Left forelimb (tissue), 1 donor: ENCODE results near the gene KIAA1549.

Experiments used
- DNase-seq: peaks from one replicate; pipeline ENCODE4 v3.0.0-alpha.2; 2018; ENCODE audit warnings: low spot score

Gene KIAA1549

DNA sequence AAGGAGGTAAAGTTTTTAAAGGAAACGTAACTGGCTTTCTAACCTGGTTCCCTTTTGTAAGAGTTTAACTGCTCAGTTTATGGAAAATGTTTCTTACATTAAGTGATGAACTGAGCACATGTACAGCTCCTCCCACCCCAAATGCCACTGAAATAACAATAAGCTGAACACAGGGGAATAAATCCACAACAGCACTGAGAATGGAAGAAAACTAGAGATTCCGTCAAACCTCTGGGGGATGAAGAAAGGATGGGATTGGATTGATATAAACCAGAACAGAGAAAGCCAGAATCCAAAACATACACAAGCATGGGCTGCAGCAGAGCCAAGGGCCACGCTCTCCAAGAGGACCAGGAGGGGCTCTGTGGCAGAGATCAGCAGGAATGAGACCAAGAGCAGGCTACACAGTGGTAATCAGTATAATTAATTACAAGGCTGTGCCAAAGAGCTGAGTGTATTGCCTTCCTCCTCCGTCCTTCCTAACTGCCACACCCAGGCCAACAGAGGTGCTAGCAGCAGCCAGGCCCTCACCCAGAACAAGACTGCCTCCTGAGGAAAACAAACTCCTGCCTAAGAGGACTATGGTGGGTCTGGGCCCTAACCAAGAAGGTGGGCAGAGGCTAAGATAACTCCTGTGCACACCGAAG, 73.9 kb downstream of the KIAA1549 start:
- DNase-seq, result no peak

DNA sequence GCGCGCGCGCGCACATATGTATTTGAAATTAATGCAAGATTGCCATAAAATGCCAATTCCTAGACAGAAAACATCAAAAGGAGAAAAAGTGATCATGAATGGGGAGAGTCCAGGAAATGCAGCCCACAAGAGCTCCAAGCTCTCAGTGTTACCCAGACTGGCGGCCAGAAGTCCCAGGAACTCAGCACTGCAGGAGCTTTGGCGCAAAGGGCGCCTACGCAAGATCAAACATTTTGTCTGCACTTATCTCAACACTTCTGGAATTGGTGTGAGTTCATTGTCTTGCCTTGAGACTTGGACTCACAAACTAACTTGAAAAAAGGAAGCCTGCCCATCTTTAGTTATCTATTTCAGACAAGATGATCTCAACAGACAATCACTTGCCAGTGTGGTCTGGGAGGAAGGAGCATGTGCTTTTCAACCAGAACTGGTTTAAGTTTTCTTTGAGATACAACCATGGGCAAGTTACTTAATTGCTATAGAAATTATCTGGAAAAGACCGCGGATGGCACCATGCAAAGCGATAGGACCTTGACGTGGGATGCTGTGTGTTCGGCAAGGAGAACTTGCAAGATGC, 77.2 kb downstream of the KIAA1549 start:
- no peak for DNase-seq

DNA sequence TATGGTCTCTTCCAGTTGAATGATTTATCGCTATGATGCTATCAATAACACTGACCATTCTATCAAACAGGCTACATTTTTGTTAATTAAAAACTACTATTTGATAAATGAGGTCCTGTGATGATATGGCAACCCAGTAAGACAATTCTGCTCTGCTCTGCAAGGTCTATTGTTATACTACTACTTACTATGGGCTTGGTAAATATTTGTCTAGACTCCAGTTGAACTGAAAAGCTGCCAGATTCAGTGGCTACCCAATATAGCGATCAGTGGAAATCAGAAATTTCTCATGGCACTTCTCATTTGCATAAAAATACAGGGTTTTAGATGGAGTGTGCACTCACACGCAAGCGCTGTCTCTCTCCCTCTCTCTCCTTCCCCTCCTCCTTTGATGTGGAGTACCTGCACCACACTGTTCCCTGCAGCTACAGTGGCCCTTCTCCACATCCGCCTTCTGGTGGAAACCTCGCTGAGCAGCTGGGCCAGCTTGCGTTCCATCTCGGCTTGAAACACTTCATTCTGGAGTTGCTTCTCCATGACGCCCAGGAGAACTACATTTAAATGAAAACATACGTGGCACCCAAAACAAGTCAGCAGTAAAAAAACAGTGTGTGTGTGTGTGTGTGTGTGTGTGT, 77.9 kb downstream of the KIAA1549 start:
- DNase-seq, result no peak

DNA sequence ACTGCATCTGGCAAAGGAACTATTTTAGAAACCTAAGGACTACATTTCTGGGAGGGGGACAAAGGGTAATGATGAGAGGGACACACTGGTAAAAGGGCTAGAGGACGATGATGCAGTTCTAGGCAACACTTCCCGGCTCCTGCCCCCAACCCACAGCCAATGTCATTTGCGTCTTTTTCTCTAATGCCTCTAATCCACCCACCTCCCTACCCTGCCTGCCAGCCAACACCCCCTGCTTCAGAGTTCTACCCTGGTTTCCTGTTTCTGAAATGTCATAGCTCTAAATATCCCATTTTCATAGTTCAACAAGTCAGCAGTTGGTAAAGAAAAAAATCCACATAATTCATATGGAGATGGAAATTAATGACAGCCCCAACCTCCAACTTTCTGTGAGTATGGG, 79.0 kb downstream of the KIAA1549 start:
- DNase-seq, result no peak

DNA sequence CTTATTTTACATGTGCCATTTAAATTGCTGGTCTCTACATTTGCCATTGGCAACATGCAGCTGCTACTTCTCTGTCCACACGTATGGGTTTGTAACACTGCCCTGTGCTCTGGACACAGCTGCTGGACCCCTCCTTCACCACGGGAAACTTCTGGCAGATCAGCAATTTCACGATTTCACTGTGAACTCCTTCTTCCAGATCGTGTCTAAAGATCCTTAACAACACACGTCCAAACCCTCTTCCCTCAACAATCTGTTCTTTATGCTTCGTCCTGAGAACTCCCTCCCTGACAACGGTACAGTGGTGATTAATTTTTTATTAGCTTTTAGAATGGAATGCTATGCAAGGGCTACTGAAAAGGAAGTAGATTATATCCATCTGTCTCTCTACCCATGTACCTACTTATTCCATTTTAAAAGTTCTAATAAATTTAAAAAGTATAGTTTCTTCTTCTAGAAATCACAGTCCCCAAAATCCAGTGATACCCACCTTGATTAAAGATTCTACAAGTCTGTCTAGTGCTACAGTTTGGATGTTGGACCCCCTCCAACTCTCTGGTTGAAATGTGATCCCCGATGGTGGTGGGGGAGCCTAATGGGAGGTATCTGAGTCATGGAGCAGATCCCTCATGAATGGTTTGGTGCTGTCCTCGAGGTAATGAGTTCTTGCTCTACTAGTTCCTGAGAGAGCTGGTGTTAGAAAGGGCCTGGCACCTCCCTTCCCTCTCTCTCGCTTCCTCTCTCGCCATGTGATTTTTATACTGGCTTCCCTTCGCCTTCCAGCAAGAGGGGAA, 81.0 kb downstream of the KIAA1549 start:
- DNase-seq, result no peak

DNA sequence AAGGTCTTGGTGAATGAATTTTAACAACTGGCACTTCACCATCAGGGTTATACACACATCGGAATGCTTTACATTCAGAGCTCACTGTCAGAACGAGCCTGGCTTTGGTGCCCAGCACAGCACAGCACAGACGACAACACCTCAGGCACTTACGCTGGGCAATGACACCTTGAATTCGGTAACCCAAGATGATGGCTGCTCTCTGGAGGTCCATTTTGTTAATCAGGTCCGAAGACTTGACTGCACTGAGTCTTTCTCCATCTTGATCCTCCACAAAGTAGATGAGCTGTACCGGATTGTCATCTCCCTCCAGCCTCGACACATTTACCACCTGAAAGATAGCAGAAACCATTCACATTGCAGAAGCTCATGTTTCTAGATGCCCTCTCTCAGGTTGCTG, 82.4 kb downstream of the KIAA1549 start:
- DNase-seq, result no peak

DNA sequence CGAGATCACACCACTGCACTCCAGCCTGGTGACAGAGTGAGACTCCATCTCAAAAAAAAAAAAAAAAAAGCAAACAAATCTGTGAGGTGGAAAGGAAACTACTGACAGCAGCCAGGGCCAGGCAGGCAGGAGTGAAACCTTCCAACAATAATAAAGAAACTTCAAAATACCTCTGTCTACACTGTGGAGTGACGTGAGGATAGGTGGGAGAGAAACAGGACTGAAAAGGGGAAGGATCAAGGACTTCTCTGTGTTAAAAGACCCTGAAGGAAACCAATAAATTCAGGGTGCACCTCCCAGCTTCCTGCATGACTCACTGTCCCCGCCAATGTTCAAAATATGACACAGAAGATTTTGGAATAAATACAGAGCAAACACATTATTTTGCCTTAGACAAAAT, 82.9 kb downstream of the KIAA1549 start:
- no peak for DNase-seq

DNA sequence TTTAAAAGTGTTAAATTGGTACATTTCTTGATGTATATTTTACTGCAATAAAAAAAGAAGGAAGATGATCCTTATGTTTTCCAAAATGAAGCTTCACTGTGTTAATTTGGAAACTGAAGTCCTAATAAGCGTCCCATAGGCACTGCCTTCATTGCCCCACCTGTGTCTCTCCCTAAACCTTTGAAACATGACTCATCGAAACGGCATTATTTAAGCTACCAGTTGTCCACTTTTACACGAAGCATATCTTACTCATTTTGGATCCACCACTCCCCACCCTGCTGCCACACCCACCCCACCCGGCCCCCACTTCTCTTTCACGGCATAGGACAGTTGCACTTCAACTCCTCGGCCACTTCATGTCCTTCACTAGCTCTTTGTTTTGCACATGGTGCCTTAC, 85.5 kb downstream of the KIAA1549 start:
- no peak for DNase-seq

DNA sequence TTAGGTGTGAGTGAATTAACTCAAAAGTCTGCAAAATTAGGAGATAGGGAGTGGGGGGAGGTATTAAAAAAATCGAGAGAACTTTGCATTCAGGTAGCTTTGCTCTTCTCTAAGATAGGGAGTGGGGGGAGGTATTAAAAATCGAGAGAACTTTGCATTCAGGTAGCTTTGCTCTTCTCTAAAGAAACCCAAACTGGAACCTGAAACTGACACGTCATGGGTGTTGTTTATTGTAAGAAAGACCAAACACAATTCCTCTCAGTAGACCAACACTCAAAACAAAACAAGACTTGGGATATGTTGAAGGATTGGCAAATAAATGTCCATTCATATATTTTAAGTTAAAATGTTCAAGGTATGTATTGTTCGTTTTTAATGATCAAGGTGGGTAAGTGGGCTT, 87.9 kb downstream of the KIAA1549 start:
- no peak for DNase-seq

DNA sequence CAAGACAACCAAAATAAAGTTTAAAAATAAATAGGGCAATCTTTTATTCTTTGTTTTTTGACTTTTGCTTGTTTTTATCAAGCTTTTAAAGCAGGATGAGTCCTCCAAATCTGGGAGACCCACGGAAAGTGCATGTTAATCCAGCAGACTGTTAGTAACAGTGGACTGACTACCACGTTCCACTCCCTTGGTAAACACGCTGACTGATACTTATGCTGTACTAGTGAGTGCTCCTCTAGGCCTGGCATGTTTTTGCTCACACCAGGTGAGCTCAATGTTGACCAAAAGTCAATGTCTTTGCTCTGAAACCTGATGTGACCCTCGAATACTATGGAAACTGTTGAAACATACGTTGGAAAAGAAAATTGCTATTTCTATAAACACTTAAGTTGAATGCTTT, 88.4 kb downstream of the KIAA1549 start:
- no peak for DNase-seq

DNA sequence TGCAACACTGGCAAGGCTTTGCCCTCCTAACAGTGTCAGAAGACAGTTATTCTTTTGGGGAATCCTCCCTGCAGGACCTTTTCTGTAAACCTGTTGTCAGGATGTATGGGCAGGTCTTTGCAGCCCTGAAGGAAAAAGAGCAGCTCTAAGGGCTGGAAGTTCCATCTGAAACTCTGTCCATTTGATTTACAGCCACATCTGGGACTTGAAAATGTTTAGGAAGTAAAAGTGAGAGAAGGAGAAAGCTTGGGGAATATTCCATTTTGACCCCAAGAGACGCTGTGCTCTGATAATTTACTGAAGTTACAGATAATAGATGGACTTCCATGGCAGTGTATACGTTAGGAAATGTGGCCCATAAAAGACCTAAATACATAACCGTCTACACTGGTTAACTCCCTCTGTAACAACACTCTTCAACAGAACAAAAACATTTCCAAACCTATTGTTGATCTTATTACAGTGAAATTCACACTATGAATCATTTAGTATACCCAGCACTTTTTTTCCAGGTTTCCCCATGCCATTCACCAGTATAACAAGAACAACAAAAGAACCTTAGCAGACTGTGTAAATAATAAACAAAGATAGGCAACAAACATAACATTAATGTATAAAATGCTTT, 89.1 kb downstream of the KIAA1549 start:
- no peak for DNase-seq

DNA sequence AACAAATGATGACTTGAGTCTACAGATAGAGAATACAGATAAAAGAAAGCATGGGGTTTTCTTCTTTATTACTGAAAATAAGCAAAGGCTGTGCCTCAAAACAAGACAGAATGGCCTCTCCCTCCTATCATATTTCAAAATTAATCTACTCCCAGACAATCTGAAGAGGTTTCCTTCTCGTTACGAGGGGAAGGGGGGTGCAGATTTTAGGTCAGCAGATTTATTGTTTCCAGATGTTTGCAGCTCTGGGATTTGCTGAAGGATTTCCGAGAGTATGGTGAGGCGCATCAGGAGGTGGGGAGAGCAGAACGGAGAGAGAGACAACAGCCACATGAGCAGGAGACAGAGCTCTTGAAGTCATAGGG, 89.8 kb downstream of the KIAA1549 start:
- no peak for DNase-seq

DNA sequence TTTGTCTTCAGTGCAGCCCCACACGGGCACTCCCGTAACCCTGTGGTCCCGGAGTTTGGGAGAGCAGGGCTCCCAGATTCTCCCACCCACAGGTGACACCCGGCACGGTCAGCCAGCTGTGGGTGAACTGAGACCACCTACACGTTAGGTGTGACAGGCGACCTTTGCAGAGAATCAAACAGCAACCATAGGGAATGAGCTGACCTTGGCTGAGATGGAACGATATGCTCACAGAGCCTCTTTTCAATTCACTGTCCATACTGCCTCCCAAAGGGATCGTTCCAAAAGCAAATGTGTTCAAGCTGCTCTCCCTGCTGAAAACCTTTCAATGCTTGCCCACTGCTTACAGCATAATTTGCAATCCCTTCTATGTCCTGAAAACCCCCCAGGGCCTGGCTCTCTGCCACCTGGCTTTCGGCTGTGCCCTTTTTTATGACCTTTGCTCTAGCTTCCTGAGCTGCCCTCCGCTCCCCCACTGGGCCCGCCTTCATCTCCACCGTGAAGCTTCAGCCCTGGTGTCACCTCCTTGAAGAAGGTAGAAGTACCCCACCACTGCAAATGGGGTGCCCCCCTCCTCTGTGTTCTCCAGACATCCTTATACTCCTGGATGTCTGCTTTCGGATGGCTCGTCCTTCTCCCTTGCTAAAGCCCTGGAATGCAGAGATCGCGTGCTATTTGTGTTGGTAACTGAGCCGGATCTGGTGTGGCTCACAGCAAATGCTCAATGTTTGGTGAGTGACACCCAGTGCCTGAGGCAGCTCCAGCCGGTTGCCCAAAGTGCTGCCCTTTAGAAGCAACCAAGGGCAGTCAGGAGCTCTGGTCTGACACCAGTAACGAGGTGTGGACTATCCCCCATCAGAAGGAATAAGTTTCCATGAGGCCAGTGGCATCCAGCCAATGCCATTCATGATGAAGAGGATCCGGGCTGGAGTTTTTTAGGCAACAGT, 90.4 kb downstream of the KIAA1549 start:
- DNase-seq, result peak; percentile 72

DNA sequence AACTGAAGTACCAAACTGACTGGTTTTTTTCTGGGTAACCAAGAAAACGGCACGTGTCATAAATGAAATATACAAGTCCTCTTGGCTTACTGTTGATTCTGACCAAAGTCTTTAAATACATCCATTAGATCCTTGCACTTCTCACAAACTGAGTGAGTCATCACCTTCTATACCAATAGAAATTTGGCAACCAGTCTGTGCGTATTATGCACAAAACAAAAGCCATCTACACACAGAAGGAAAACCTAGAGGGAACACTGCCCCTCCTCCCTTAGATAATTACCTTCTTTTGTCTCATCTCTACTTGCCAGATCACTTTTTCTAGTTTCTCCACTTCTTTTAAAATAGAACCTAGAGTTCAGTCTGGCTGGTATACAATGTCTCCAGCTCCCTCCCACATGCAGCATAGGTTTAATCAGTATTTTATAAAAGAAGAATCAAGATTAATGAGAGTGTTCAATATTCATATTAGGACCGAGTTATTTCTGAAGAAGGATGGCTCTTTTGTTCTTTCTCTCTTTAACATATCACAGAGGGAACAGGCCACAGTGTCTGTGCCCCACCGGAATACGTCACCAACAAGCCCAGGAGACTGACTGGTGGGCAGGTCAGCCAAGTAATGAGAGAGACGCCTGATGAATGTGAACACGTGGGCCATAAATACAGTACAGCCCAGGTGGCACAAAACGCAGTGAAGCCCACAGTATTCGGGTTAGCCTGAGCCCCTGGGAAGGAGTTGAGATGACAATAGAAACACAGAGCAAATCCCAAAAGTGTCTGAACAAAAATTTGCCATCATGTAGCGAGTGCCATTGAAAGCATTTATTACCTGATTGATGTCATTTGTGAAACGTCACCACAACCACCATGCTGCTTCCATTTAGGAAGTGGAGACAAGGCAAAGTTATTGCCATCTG, 91.3 kb downstream of the KIAA1549 start:
- no peak for DNase-seq

DNA sequence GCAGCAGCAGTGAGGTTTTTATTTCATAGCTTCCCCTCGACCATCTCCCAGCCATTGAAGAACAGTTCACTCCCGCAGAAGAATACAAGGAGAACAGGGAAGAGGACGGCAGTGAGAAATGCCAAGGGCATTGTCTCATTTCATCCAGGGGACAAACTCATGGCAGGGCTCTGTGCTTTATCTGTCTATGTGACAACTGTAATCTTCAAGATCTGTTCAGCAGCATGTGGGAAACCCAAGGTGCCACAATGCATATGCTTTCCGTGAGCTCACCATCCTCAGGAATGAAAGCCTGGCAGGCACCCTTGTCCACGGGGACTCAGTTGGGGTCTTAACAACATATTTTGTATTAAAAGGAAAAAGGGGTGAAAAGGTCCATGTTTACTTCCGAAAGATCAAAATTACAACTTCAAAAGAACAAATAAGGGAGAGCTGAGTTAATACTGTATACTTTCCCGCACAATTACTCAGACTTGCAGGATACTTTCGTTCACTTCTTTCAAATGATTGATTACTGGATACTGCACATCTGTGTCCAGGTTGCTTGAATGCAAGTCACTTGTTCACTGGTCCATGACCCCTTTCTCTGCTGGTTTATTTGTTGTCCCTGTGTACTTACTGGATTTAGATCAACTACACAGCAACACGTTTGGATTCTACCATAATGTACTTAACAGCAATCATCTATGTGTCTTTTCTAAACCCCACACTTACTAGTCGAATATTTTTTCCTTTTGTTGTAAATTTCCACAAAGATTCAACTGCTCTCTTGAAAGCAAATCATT, 93.1 kb downstream of the KIAA1549 start:
- DNase-seq, result no peak

DNA sequence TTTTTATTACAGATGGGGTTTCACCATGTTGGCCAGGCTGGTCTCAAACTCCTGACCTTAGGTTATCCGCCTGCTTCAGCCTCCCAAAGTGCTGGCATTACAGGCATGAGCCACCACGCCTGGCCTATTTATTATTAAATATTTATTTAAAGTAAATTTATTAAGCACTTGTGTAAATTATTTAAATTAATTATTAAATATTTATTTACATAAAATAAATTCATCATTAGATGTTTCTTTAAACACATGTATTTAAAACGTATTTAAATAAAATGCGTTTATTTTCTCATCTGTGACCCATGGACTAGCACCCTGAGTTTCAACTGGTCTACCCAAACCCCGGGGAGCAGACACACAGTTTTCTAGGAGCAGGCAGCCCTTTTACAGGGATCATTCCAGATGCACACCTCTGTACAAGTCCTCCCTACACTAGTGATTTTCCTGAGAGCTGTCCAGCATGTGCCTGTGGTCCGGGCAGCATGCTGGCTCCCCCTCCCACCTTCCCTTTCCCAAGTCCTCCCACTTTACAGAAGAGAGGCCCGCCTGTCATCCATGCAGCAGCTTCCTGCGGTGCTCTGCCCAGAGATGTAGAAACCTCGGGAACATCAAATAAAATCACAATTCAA, 94.0 kb downstream of the KIAA1549 start:
- DNase-seq, result no peak

DNA sequence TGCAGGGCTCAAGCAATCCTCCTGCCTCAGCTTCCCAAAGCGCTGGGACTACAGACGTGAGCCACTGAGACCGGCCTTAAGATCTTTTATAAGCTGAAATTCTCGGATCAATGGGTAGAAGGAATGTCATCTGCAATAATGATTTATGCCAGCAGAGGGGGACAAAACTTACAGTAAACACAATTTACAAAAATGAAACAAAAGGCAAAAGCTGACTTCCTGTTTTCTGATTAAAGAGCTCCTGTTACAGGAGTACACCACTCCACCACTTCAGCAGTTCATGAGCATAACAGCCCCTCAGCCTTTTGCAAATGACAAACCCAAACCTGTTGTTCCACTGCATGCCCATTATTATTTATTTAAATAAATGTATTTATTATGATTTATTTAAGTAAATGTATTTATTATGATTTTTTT, 94.7 kb downstream of the KIAA1549 start:
- DNase-seq, result no peak

DNA sequence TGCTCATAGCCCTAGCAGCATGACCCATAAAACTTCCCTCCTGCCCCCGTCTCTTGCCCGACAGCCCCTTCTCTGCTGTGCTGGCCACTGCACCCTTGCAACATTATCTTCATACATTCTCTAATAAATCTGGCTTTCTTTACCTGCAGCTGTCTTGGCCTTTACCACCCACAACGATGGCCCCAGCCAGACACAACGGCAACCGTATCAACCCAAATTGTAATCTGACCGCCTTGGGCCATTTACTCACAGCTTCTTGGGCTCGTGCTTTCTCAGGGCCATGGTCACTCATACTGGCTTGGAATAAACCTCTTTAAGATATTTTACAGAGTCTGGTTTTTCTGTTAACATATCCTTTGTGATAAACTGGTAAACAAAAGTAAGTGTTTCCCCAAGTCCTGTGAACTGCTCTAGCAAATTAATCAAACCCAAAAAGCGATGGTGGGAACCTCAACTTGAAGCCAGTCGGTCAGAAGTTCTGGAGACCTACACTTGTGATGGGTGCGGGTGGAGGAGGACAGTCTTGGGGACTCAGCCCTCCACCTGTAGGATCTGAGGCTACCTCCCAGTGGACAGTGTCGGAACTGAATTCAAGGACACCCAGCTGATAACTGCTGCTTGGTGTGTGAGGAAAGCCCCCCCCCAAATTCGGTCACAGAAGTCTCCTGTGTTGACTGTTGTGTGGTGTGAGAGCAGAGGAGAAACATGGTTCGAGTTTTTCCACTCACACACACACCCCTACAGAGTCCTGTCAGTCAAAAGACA, 95.6 kb downstream of the KIAA1549 start:
- no peak for DNase-seq
